Measurements from ENCODE around the gene SYK.

DNA sequence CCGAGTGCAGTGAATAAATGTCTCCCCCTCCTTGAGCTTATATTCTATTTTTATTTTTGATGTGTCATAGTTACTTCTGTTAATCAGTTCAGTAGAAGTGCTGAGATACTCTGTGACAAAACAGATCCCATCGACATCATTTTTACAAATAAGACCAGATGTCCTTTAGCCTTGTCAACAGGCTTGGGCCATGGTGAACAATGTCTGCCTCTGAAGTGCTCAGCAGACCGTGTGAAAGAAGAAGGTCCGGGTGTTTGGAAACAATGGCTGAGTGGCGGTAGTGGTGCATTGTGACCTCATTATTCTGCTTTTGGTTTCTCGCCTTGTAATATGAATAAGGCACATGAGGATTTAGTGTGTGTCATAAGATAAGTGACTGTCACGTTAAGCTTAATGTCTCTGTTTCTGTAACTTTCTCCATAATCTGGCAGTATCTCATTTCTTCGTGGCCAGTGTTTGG, 71.2 kb downstream of the SYK start:
- TF ChIP-seq CTCF (IDR thresholded peaks at IDR 0.05; ENCODE audit: low read depth, low read length) (no peak), EZH2phosphoT487 (IDR thresholded peaks at IDR 0.05; ENCODE audit: low read depth) (no peak)
